Measurements from ENCODE around the gene SRGAP2B. TPM values are rescaled to one million over a fixed set of nuclear protein-coding genes. Genes with fewer than 3 reads are reported as not detected.
"Not testable (repeated sequence)": the region's sequence is repeated elsewhere in the genome, so short reads cannot be mapped to it uniquely, and the experiment has no call there.

The SRGAP2B gene
- polyA plus RNA-seq, 3 donors: 5.8 to 25.5 (median 7.0) TPM

DNA sequence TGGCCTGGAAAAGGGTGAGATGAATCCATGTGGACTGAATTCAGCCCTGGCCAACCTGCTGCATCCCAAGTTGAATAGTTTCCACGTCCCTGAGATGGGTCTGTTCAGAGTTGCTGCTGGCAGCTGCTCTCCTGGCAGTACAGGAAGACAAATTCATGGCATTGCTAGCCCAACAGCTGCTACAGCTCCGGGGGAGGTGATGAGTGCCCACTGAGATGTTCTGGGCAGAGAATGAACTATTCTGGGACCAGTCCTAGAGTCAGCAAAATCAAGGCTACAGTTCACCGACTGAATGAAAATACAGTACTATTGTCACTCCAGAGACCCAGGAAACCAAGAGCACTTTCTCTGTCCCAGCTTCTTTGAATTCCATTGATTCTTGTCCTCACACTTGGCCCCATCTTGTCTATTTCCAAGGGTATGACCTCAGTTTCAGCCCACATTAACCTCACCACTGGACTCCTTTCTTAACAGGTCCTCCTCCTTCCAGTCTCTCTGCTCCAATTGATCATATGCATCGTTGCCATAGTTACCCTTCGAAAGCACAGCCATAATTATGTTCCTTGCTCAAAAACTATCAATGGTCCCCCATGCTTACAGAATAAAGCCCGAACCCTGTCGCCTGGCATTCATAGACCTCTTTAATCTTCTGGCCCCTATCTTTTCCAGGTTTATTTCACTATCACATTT, 108.8 kb downstream of the SRGAP2B start:
- H3K27me3 ChIP-seq (ENCODE audit: control insufficient read depth in 2 of 2, insufficient read depth in 2 of 2, low read length in 2 of 2); H3K9me3 ChIP-seq (replicated peaks in 1 of 2; ENCODE audit: control insufficient read depth in 1 of 2, insufficient read depth in 1 of 2, low read length in 2 of 2); H3K9me3 Mint-ChIP-seq; H3K4me1 Mint-ChIP-seq; H3K36me3 Mint-ChIP-seq; intact Hi-C loops (cut with micrococcal nuclease); H3K4me3 ChIP-seq (replicated peaks in 1 of 3; ENCODE audit: low read depth in 2 of 3, low read length in 3 of 3); H3K4me2 ChIP-seq (replicated peaks; ENCODE audit: extremely low read depth, low read length, poor library complexity, severe bottlenecking); H3K79me2 ChIP-seq (ENCODE audit: insufficient read depth, low read length); H3K9ac ChIP-seq (ENCODE audit: insufficient read depth, low read length, poor library complexity, severe bottlenecking); H3K36me3 ChIP-seq (replicated peaks in 1 of 2; ENCODE audit: control insufficient read depth in 1 of 2, insufficient read depth in 2 of 2, low read length in 2 of 2); DNase-seq; H3K27ac Mint-ChIP-seq; H3K27ac ChIP-seq (ENCODE audit: low read depth in 1 of 2, low read length in 2 of 2); H3K4me3 Mint-ChIP-seq; H4K20me1 ChIP-seq (ENCODE audit: insufficient read depth, low read length); H2AFZ ChIP-seq (ENCODE audit: insufficient read depth, low read depth, low read length, poor library complexity, severe bottlenecking); H3K27me3 Mint-ChIP-seq (ENCODE audit: low read depth in 3 of 3); H3K4me1 ChIP-seq (ENCODE audit: control insufficient read depth in 1 of 2, insufficient read depth in 2 of 2, low read length in 2 of 2): not testable (repeated sequence)
- no CpG with 5 or more reads among the region's 7 CpGs for WGBS (ENCODE audit: insufficient coverage)

DNA sequence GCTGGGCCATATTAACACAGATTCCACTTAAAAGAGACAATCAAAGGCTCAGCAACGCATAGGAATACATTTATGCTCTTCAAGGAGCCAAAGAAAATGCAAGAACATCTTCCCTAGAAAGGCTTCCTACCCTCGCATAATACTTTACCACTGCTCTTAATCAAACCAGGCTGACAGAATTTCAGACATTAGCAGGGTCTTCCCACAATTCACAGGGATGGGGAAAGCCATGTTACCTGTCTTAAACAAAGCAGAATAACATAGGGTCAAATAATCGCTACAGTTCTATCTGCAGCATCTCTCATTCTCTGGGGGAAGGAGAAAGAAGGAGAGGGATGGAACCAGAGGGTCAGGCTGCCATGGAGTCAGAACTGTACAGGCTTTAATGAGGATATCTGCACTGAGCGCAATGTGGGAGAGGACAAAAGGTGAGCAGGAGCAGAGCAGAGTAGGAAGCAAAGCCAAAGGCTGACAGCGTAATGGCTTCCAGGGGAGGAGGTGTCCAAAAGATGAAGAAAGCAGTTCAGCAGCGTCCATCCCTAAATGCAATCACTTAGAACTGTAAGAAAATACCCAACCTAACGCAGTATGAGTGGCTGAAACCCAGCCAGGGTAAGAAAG, 109.5 kb downstream of the SRGAP2B start:
- H3K36me3 Mint-ChIP-seq; H2AFZ ChIP-seq (ENCODE audit: insufficient read depth, low read depth, low read length, poor library complexity, severe bottlenecking); H3K27me3 ChIP-seq (ENCODE audit: control insufficient read depth in 2 of 2, insufficient read depth in 2 of 2, low read length in 2 of 2); H3K27me3 Mint-ChIP-seq (ENCODE audit: low read depth in 3 of 3); H3K9ac ChIP-seq (ENCODE audit: insufficient read depth, low read length, poor library complexity, severe bottlenecking); DNase-seq; H3K4me1 Mint-ChIP-seq; H4K20me1 ChIP-seq (ENCODE audit: insufficient read depth, low read length); H3K79me2 ChIP-seq (ENCODE audit: insufficient read depth, low read length); intact Hi-C loops (cut with micrococcal nuclease); H3K36me3 ChIP-seq (replicated peaks in 1 of 2; ENCODE audit: control insufficient read depth in 1 of 2, insufficient read depth in 2 of 2, low read length in 2 of 2); H3K27ac ChIP-seq (ENCODE audit: low read depth in 1 of 2, low read length in 2 of 2); H3K4me3 Mint-ChIP-seq; H3K9me3 Mint-ChIP-seq; H3K4me3 ChIP-seq (replicated peaks in 1 of 3; ENCODE audit: low read depth in 2 of 3, low read length in 3 of 3); H3K4me1 ChIP-seq (ENCODE audit: control insufficient read depth in 1 of 2, insufficient read depth in 2 of 2, low read length in 2 of 2); H3K4me2 ChIP-seq (replicated peaks; ENCODE audit: extremely low read depth, low read length, poor library complexity, severe bottlenecking); H3K9me3 ChIP-seq (replicated peaks in 1 of 2; ENCODE audit: control insufficient read depth in 1 of 2, insufficient read depth in 1 of 2, low read length in 2 of 2); H3K27ac Mint-ChIP-seq: not testable (repeated sequence)
- no CpG with 5 or more reads among the region's 7 CpGs for WGBS (ENCODE audit: insufficient coverage)

DNA sequence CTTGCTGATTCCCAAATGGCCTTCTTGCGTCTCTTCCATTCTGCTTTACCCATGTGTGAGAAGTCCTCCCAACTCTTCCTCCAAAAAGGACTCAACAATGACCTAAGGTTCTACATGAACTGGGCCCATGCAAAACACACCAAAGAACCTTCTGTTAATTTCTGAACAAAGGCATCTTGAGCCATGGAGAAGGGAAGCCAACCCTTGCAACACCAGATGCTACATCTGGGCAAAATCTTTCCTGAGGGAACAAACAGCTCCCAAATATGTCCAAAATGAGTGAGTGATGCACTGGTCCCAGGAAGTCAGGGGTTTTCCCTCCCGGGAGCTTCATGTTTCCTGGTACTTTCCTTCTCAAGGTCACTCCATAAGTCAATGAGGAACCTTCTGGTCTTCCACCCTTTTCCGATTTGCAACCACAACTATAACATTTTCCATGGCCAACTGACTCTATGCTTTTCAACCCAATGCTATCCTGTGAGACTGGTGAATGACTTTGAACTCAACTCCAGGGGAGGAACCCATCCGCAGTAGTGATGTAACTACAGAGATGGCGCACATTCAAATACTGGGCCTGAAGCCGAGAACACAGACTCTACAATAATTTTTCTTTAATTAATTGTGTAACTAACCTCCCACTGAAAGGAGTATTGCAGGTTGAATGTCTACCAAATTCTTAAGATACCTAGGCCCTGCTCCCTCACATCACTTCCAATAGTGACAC, 112.2 kb downstream of the SRGAP2B start:
- H3K27me3 ChIP-seq (ENCODE audit: control insufficient read depth in 2 of 2, insufficient read depth in 2 of 2, low read length in 2 of 2); H3K4me3 Mint-ChIP-seq; H3K9me3 Mint-ChIP-seq; H3K9me3 ChIP-seq (replicated peaks in 1 of 2; ENCODE audit: control insufficient read depth in 1 of 2, insufficient read depth in 1 of 2, low read length in 2 of 2); H3K27me3 Mint-ChIP-seq (ENCODE audit: low read depth in 3 of 3); H3K9ac ChIP-seq (ENCODE audit: insufficient read depth, low read length, poor library complexity, severe bottlenecking); H3K36me3 Mint-ChIP-seq; H3K4me3 ChIP-seq (replicated peaks in 1 of 3; ENCODE audit: low read depth in 2 of 3, low read length in 3 of 3); H3K27ac ChIP-seq (ENCODE audit: low read depth in 1 of 2, low read length in 2 of 2); H3K79me2 ChIP-seq (ENCODE audit: insufficient read depth, low read length); H3K27ac Mint-ChIP-seq; H3K4me1 ChIP-seq (ENCODE audit: control insufficient read depth in 1 of 2, insufficient read depth in 2 of 2, low read length in 2 of 2); H4K20me1 ChIP-seq (ENCODE audit: insufficient read depth, low read length); H2AFZ ChIP-seq (ENCODE audit: insufficient read depth, low read depth, low read length, poor library complexity, severe bottlenecking); DNase-seq; H3K36me3 ChIP-seq (replicated peaks in 1 of 2; ENCODE audit: control insufficient read depth in 1 of 2, insufficient read depth in 2 of 2, low read length in 2 of 2); H3K4me2 ChIP-seq (replicated peaks; ENCODE audit: extremely low read depth, low read length, poor library complexity, severe bottlenecking); H3K4me1 Mint-ChIP-seq; intact Hi-C loops (cut with micrococcal nuclease): not testable (repeated sequence)
- no CpG with 5 or more reads among the region's 6 CpGs for WGBS (ENCODE audit: insufficient coverage)

DNA sequence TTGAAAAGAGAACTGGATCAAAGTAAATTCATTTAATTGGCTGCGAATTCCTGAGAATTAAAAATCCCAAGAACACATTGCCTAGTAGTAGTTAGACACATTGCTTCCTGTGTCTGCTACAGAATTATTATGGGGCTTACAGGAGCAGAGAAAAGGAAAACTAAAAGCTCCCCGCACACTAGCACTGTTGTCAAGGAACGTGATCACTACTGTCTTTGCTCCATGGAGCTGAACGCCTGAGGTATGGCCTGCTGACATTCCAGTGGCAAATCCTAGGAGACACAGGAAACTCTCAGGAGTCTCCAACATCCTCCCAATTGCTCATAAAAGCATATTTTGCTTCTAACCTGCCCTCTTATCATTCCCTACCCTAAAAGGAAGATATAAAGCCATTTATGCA, 114.0 kb downstream of the SRGAP2B start:
- H3K9ac ChIP-seq (ENCODE audit: insufficient read depth, low read length, poor library complexity, severe bottlenecking); H3K27ac Mint-ChIP-seq; H3K9me3 ChIP-seq (replicated peaks in 1 of 2; ENCODE audit: control insufficient read depth in 1 of 2, insufficient read depth in 1 of 2, low read length in 2 of 2); H3K9me3 Mint-ChIP-seq; H3K27me3 ChIP-seq (ENCODE audit: control insufficient read depth in 2 of 2, insufficient read depth in 2 of 2, low read length in 2 of 2); H3K4me3 ChIP-seq (replicated peaks in 1 of 3; ENCODE audit: low read depth in 2 of 3, low read length in 3 of 3); H3K4me3 Mint-ChIP-seq; H3K36me3 ChIP-seq (replicated peaks in 1 of 2; ENCODE audit: control insufficient read depth in 1 of 2, insufficient read depth in 2 of 2, low read length in 2 of 2); H4K20me1 ChIP-seq (ENCODE audit: insufficient read depth, low read length); H3K27ac ChIP-seq (ENCODE audit: low read depth in 1 of 2, low read length in 2 of 2); H3K79me2 ChIP-seq (ENCODE audit: insufficient read depth, low read length); H3K4me1 ChIP-seq (ENCODE audit: control insufficient read depth in 1 of 2, insufficient read depth in 2 of 2, low read length in 2 of 2); H2AFZ ChIP-seq (ENCODE audit: insufficient read depth, low read depth, low read length, poor library complexity, severe bottlenecking); H3K4me2 ChIP-seq (replicated peaks; ENCODE audit: extremely low read depth, low read length, poor library complexity, severe bottlenecking); intact Hi-C loops (cut with micrococcal nuclease); H3K4me1 Mint-ChIP-seq; H3K36me3 Mint-ChIP-seq; DNase-seq; H3K27me3 Mint-ChIP-seq (ENCODE audit: low read depth in 3 of 3): not testable (repeated sequence)
- WGBS (ENCODE audit: insufficient coverage): no CpG with 5 or more reads among the region's 4 CpGs

Measured in CD14-positive monocyte (primary cell).